ENCODE measurements around the gene NHLRC4.
A peak's percentile ranks its signal among the peaks of the same experiment; 100 is the strongest.

The NHLRC4 gene

DNA sequence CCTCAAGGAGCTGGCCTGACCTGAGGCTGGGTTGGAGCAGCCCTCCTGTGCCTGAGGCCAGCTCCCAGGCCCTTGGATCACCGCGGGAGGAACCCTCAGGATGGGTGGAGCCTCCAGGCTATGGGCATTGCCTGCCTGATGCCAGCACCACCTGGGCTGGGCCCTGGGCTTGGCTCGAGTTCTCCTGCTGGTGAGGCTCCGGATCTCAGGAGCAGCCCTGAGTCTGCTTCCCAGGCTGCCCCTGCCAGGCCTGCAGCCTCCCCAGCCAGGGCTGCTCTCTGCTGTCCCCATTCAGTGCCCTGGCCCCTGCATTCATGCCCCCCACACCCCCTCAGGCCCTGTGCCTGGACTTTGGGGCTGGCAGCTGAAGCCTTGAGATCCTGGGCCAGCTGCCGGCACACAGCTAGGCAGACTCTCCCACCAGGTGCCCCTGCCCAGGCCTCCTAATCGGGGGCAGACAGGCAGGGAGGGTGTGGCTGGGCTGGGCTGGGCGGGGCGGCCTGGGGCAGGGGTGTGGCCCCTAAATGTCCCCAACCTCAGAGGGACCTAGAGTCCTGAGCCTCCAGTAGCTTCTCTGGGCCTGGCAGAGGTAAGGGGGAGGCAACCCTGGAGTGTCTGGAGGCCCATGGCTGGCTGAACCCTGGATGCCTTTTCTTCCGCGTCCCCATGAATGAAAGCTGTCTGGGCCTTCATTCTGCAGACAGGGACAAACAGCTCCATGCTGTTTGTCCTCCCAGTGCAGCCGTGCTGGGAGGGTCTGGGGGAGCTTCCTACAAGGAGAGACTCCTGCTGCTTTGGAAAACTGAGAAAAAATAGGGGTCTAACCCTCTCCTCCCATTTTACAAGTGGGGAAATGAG lies 1.8 kb downstream of the NHLRC4 start:
- DNase-seq, result no peak

DNA sequence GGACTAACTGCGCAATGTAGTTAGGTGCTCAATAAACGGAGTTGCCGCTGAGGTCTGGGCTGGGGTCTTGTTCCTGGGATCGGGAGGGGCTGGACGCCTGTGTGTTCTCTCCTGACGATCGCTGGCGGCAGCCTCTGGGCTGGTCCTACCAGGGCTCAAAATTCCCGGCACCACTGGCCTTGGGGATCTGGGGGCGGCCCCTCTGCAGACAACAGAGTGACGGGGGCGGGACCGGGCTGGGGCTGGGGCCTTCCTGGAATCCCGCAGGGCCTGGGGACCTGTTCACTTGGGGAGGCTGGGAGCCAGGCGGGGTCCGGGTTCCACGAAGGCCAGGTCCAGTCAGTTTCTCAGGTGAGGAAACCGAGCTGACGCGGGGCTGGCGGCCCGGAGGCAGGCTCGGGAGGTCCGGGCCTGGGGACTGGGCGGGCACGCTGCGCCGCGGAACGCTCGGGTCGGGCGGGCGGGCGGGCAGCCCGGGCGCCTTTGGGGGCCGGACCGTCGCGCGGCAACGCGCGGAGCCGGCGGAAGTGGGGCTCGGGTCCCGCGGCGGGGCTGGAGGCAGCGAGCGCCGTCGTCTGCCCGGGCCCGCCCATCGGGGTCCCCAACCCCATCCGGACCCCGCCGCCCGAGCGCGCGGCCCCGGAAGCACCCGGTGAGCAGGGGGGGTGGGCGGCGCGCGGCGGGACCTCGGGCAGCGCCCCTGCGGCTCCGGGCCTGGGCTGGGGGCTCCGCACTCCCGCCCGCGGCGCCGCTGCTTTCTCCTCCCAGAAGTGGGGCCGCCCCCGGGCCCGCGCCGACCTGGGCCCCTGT lies 2.8 kb downstream of the NHLRC4 start, which contains the start of gene PIGQ:
Gene PIGQ, plus strand, starts transcription at position 524 of the 810 bp plus-strand sequence. CDS start 4,107 bp downstream, outside the sequence.
- no peak for DNase-seq

DNA sequence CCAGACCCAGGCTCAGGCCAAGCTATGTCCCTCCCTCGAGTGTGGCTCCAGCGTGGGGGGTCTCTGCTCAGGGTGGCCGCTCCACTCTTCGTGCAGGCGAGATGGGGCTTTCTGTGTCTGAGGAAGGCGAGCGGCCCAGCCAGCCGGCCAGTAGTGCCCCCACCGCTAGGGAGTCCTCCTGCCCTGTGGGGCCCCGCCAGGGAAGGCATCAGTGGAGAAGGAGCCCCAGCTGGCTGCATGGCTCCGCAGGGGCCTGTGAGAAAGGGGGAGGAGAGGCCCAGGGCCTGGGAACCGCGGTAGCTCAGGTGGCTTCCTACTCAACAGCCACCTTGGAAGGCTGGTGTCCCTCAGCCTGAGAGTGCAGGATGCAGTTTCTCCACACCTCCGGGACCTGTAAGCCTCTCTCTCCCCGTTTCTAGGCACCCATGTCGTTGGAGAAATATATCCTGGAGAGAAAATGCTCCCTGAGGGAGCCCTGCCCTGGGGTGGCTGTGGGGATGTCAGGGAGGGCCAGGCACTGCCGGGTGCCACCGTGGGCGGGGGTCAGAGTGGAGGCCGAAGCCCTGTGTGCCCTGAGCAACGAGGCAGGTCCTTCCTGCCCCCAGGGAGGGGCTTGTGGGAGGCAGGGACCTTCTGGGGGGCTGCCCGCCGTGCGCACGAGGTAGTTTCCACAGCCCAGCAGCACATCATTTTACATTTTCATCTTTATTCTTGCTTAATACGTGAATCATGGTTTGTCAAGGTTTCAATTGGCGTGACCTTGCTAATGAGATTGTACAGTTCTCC lies 6.3 kb downstream of the NHLRC4 start:
- no peak for DNase-seq

DNA sequence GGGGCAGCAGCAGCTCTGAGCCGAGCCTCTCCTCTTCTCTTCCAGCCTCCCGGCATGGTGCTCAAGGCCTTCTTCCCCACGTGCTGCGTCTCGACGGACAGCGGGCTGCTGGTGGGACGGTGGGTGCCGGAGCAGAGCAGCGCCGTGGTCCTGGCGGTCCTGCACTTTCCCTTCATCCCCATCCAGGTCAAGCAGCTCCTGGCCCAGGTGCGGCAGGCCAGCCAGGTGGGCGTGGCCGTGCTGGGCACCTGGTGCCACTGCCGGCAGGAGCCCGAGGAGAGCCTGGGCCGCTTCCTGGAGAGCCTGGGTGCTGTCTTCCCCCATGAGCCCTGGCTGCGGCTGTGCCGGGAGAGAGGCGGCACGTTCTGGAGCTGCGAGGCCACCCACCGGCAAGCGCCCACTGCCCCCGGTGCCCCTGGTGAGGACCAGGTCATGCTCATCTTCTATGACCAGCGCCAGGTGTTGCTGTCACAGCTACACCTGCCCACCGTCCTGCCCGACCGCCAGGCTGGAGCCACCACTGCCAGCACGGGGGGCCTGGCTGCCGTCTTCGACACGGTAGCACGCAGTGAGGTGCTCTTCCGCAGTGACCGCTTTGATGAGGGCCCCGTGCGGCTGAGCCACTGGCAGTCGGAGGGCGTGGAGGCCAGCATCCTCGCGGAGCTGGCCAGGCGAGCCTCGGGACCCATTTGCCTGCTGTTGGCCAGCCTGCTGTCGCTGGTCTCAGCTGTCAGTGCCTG lies 7.4 kb downstream of the NHLRC4 start:
- DNase-seq, result no peak

DNA sequence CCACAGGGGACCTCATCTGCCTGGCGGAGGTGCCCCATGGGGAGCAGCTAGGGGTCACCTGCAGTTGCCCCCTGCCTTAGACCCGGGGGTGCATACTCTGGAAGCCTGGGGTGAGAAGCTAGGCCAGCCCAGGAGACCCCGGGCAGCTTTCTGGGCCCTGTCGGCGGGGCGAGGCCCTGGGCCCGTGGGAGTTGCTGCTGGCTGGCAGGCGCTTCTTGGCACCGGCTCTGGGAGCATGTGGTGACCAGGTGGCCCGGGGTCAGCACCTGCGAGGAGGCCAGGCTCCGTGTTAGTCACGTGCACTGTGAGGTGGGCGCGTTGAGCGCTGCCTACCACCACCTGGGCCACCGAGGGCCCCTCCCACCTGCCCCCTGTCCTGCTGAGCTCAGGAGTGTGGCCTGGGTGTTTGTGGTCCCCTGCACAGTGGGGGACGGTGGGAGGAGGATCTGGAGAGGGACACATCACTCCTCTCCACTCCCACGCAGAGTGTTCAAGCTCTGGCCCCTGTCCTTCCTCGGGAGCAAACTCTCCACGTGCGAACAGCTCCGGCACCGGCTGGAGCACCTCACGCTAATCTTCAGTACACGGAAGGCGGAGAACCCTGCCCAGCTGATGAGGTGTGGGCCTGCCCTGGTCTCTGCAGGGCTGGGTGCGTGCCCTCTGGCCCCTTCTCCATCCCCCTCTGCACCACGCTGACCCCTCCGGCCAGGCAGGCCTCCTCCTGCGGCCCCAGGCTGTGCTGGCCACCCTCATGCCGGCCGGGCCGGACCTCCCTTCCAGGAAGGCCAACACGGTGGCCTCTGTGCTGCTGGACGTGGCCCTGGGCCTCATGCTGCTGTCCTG lies 8.8 kb downstream of the NHLRC4 start:
- no peak for DNase-seq

GRCh38 chr16:576197-576822 lies 9.5 kb downstream of the NHLRC4 start:
- DNase-seq, result no peak

GRCh38 chr16:576823-577201 lies 10.0 kb downstream of the NHLRC4 start:
- DNase-seq, result no peak

DNA sequence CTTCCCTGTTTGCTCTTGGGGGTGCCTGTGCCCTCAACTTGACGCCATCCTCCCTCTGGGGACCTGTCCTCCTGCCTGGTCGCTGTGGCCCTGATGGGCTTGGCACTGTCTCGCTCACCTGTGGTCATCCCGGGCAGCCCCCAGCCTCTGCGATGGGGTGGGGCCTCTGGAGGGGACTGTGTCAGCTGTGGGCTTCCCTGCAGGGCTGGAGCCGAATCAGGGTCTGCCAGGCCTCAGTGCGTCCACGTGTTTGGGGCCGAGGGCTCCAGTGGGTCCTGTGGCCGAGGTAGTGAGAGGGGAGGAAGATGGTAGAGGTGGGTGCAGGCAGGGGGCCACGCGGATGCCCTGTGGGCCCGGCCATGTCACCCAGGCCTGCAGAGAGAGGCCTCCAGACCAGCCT lies 11.0 kb downstream of the NHLRC4 start:
- no peak for DNase-seq

- no peak for DNase-seq
Observed at GRCh38 chr16:578232-578869, 11.5 kb downstream of the NHLRC4 start.

DNA sequence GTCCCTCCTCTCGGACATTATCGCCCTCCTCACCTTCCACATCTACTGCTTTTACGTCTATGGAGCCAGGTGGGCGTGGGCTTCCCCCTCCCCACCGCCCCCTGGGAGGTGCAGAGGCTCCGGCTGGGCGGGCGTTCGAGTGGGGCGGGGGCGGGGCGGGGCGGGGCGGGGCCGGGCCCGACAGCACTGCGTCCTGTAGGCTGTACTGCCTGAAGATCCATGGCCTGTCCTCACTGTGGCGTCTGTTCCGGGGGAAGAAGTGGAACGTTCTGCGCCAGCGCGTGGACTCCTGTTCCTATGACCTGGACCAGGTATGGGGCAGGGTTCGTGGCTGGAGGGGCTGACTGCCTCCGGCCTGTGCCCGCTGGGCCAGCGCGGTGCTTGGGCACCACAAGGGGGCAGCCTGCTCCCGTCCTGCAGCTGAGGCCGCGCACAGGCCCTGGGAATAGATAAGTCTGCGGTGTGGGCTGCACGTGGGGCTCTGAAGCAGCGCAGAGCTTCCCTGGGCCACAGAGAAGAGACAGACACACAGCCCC lies 12.1 kb downstream of the NHLRC4 start:
- no peak for DNase-seq

- no peak for DNase-seq
Observed at GRCh38 chr16:580141-580945, 13.5 kb downstream of the NHLRC4 start.

DNA sequence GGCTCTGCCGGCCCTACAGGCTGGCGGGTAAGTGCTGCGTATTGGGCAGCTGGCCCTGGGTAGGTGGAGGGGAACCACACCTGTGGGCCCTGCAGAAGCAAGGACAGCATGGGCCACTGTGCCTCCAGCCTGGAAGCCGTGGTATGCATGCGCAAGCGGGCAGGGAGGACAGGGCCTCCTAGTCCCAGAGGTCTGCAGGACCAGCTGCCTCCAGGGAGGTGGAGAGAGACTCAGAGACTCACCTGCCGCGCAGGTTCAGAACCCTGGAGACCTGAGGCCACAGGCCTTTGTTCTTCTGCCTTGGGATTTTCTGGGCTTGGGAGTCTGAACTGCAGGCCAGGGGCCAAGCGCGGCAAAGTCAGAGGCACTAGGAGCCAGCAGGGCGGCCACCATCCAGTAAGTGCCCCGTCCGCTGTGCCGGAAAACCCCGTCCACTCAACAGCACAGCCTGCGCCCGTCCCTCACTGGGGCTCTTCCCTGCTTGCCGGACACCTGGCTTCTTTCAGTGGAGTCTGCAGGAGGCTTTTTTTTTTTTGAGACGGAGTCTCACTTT lies 14.2 kb downstream of the NHLRC4 start:
- DNase-seq, result no peak

DNA sequence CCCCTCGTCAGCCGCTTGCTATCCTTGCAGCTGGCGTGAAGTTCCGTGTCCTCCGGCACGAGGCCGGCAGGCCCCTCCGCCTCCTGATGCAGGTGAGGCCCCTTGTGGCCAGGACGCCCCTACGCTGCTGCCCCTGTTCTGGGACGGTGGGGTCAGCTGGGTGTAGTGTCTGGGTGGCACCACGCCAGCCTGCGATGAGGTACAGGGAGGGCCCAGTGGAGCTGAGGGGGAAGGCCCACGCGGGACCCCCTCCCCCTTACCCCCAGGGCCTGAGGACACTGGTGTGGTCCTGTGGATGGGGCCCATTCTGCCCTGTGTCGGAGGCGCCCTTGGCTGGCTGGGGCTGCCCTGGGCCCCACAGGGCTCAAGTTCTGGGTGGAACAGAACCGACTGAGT lies 15.4 kb downstream of the NHLRC4 start:
- DNase-seq, result no peak

DNA sequence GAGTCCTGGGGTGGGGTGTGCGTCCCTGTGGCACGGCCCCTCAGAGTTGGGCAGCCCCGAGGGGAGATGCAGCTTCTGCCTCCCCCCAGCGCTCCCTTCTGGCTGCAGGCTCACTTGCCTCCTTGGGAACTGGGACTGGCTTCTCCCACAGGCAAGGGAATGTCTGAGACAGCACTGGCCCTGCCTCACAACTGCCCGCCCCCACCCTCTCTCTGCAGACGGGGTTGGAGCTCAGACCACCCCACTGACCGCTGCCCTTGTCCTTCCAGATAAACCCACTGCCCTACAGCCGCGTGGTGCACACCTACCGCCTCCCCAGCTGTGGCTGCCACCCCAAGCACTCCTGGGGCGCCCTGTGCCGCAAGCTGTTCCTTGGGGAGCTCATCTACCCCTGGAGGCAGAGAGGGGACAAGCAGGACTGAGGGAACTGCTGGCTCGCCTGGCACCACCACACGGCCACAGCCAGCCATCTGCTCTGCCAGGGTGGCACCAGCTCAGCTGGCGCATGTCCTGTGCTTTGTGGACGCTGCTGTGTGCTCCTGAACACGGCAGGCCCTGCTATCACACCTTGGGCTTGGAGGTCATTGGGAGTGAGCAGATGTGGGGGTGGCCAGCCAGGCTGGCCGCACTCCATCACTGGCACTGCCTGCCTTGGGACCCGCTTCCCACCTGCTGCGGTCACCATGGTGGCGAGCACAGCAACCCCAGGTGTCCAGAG lies 16.0 kb downstream of the NHLRC4 start:
- no peak for DNase-seq

- DNase-seq, result no peak
Observed at GRCh38 chr16:583470-583814, 16.6 kb downstream of the NHLRC4 start.

- peak; percentile 32 for DNase-seq
Observed at GRCh38 chr16:583815-584591, 17.2 kb downstream of the NHLRC4 start.

GRCh38 chr16:585351-585750 lies 18.5 kb downstream of the NHLRC4 start:
- DNase-seq, result no peak

Data from NCI-H1105 (cell line).